Measurements from ENCODE around the gene GJB2. TPM values are rescaled to one million over a fixed set of nuclear protein-coding genes. Genes with fewer than 3 reads are reported as not detected.

GJB2 gene
- total RNA-seq, 1 experiment from 2014 or later, result 12.9 TPM

- intact Hi-C loops (cut with micrococcal nuclease), result loop anchor here (1.0 to 5.0 kb wide), 5 partner anchors 307 to 743 kb away; partner anchors contain the start of gene EEF1AKMT1
- Mint-ChIP-seq H3K27me3 (ENCODE audit: insufficient read depth, unreplicated experiment) (no peaks in the 10 kb centered on the region), H3K4me1 (ENCODE audit: insufficient read depth, unreplicated experiment) (peaks cover 7% of the 10 kb centered on the region), H3K4me3 (ENCODE audit: unreplicated experiment) (no peak overlapping the region), H3K9me3 (ENCODE audit: unreplicated experiment) (no peaks in the 10 kb centered on the region), H3K27ac (ENCODE audit: low read depth, unreplicated experiment) (no peak overlapping the region), H3K36me3 (ENCODE audit: insufficient read depth, unreplicated experiment) (peaks cover 6% of the 10 kb centered on the region)
- no TSS peak for BruUV-seq (replicated peaks)
- POLR2A ChIA-PET, result no interaction called here
- CTCF ChIA-PET, result interaction anchor here (0.6 to 3.0 kb wide), 21 partner anchors 8 to 676 kb away, joined by 3 to 9 read pairs (median 3); no protein-coding TSS in a partner anchor
- DNase-seq (ENCODE audit: unreplicated experiment), result peak; percentile 78
- TF ChIP-seq CTCF (IDR thresholded peaks at IDR 0.05; ENCODE audit: unreplicated experiment), result peak; percentile 79
These were observed 10.4 kb downstream of the GJB2 start for GRCh38 chr13:20182231-20182846.

GRCh38 chr13:20181188-20181587 is 11.6 kb downstream of the GJB2 start:
- DNase-seq (ENCODE audit: unreplicated experiment), result no peak
- BruUV-seq (replicated peaks), result no TSS peak
- Mint-ChIP-seq H3K36me3 (ENCODE audit: insufficient read depth, unreplicated experiment) (peaks cover 6% of the 10 kb centered on the region), H3K27ac (ENCODE audit: low read depth, unreplicated experiment) (no peak overlapping the region), H3K27me3 (ENCODE audit: insufficient read depth, unreplicated experiment) (no peaks in the 10 kb centered on the region), H3K9me3 (ENCODE audit: unreplicated experiment) (no peaks in the 10 kb centered on the region), H3K4me3 (ENCODE audit: unreplicated experiment) (no peak overlapping the region), H3K4me1 (ENCODE audit: insufficient read depth, unreplicated experiment) (peaks cover 7% of the 10 kb centered on the region)
- POLR2A ChIA-PET, result interaction anchor here (0.7 kb wide), 2 partner anchors 26 to 720 kb away, joined by 3 read pairs; no protein-coding TSS in a partner anchor
- intact Hi-C loops (cut with micrococcal nuclease), result loop anchor here (5.0 kb wide), 2 partner anchors 531 to 591 kb away; partner anchors contain the start of gene EEF1AKMT1
- CTCF ChIA-PET, result interaction anchor here (0.9 to 1.5 kb wide), 4 partner anchors 9 to 647 kb away, joined by 3 to 9 read pairs (median 5); no protein-coding TSS in a partner anchor
- TF ChIP-seq CTCF (IDR thresholded peaks at IDR 0.05; ENCODE audit: unreplicated experiment), result no peak

GRCh38 chr13:20178156-20178555 is 14.6 kb downstream of the GJB2 start:
- Mint-ChIP-seq H3K4me1 (ENCODE audit: insufficient read depth, unreplicated experiment) (peaks cover 23% of the 10 kb centered on the region), H3K4me3 (ENCODE audit: unreplicated experiment) (no peak overlapping the region), H3K9me3 (ENCODE audit: unreplicated experiment) (no peaks in the 10 kb centered on the region), H3K36me3 (ENCODE audit: insufficient read depth, unreplicated experiment) (peaks cover 4% of the 10 kb centered on the region), H3K27ac (ENCODE audit: low read depth, unreplicated experiment) (peak overlapping the region; percentile 59), H3K27me3 (ENCODE audit: insufficient read depth, unreplicated experiment) (no peaks in the 10 kb centered on the region)
- TF ChIP-seq CTCF (IDR thresholded peaks at IDR 0.05; ENCODE audit: unreplicated experiment), result no peak
- intact Hi-C loops (cut with micrococcal nuclease), result no loop called here
- CTCF ChIA-PET, result interaction anchor here (0.9 to 1.6 kb wide), 4 partner anchors 19 to 746 kb away, joined by 3 to 6 read pairs (median 4); no protein-coding TSS in a partner anchor
- DNase-seq (ENCODE audit: unreplicated experiment), result peak; percentile 35
- POLR2A ChIA-PET, result no interaction called here
- no TSS peak for BruUV-seq (replicated peaks)

GRCh38 chr13:20177049-20177831 is 15.5 kb downstream of the GJB2 start:
- intact Hi-C loops (cut with micrococcal nuclease), result no loop called here
- Mint-ChIP-seq H3K36me3 (ENCODE audit: insufficient read depth, unreplicated experiment) (no peaks in the 10 kb centered on the region), H3K4me3 (ENCODE audit: unreplicated experiment) (no peak overlapping the region), H3K27ac (ENCODE audit: low read depth, unreplicated experiment) (peak overlapping the region; percentile 59), H3K27me3 (ENCODE audit: insufficient read depth, unreplicated experiment) (no peaks in the 10 kb centered on the region), H3K9me3 (ENCODE audit: unreplicated experiment) (no peaks in the 10 kb centered on the region), H3K4me1 (ENCODE audit: insufficient read depth, unreplicated experiment) (peaks cover 23% of the 10 kb centered on the region)
- POLR2A ChIA-PET, result interaction anchor here (1.1 kb wide), 1 partner anchor 9 kb away, joined by 3 read pairs; no protein-coding TSS in a partner anchor
- TF ChIP-seq CTCF (IDR thresholded peaks at IDR 0.05; ENCODE audit: unreplicated experiment), result no peak
- BruUV-seq (replicated peaks), result no TSS peak
- CTCF ChIA-PET, result interaction anchor here (0.6 to 2.6 kb wide), 6 partner anchors 14 to 747 kb away, joined by 3 to 11 read pairs (median 3); partner anchors contain the start of gene CRYL1
- DNase-seq (ENCODE audit: unreplicated experiment), result no peak

Measured in MCF 10A (cell line).